ENCODE measurements around the gene PPP1CA. TPM values are rescaled to one million over a fixed set of nuclear protein-coding genes. Genes with fewer than 3 reads are reported as not detected.

PPP1CA gene
- total RNA-seq, 1 experiment from 2014 or later, result 384 TPM

DNA sequence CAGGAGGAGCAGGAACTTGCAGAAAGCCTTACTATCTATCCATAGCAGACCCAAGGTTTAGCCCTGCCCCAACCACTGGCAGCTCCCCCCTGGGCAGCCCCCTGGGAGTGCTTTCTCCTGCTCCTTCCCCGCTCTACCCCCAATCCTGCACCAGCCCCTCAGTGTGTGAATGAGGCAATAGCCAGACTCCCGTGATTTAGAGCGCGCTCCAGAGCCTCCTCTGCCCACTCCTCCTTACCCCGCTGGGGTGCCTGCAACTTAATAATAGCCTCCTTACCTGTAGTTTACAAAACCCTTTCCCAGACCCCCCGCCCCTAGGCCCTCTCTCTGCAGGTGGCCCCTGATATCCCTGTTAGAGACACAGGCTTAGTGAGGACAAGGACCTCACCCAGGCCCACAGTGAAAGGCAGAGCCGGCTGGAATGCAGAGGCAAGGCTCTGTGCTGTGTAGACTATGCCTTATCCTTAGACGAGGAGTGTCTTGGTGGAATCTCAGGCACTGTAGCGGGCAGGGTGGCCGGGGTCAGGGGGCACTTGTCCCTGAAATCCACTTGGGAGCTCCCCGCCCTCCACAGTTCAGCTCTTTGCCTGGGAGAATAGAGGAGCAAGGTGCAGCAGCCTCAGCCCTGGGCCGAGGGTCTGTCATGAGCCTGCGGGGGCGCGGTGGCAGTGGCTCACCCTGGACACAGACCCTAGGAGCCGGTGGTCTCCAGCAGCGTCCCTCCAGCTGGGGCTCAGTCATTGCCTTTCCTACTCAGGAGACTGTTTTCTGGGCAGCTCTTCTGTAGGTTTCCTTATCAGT is 9.5 kb upstream of the PPP1CA start:
- Mint-ChIP-seq H3K4me1 (ENCODE audit: low read depth, unreplicated experiment) (peaks cover 15% of the 10 kb centered on the region), H3K27ac (ENCODE audit: unreplicated experiment) (no peak overlapping the region), H3K4me3 (ENCODE audit: unreplicated experiment) (no peak overlapping the region), H3K27me3 (ENCODE audit: insufficient read depth, unreplicated experiment) (no peaks in the 10 kb centered on the region), H3K9me3 (ENCODE audit: unreplicated experiment) (no peaks in the 10 kb centered on the region), H3K36me3 (ENCODE audit: insufficient read depth, unreplicated experiment) (peaks cover 9% of the 10 kb centered on the region)
- H3K27me3 ChIP-seq (replicated peaks; ENCODE audit: control insufficient read depth, insufficient read depth, low read length), result no peaks in the 10 kb centered on the region
- BruUV-seq (replicated peaks), result no TSS peak
- POLR2A ChIA-PET, result interaction anchor here (0.6 kb wide), 1 partner anchor 9 kb away, joined by 5 read pairs; no protein-coding TSS in a partner anchor
- H3K4me1 ChIP-seq, result peaks cover 4% of the 10 kb centered on the region; the same call in 1 of the 2 replicates
- no peaks in the 10 kb centered on the region for H3K9me3 ChIP-seq
- intact Hi-C loops (cut with micrococcal nuclease; ENCODE audit: unreplicated experiment), result no loop called here
- no peak overlapping the region for H3K4me3 ChIP-seq (ENCODE audit: low read depth, low read length)
- no peaks in the 10 kb centered on the region for H3K36me3 ChIP-seq (ENCODE audit: control insufficient read depth, insufficient read depth, low read length)
- CTCF ChIA-PET, result interaction anchor here (4.8 kb wide), 1 partner anchor 10 kb away, joined by 27 read pairs; the partner anchor contains the start of gene PPP1CA
- TF ChIP-seq, protein P1, sequence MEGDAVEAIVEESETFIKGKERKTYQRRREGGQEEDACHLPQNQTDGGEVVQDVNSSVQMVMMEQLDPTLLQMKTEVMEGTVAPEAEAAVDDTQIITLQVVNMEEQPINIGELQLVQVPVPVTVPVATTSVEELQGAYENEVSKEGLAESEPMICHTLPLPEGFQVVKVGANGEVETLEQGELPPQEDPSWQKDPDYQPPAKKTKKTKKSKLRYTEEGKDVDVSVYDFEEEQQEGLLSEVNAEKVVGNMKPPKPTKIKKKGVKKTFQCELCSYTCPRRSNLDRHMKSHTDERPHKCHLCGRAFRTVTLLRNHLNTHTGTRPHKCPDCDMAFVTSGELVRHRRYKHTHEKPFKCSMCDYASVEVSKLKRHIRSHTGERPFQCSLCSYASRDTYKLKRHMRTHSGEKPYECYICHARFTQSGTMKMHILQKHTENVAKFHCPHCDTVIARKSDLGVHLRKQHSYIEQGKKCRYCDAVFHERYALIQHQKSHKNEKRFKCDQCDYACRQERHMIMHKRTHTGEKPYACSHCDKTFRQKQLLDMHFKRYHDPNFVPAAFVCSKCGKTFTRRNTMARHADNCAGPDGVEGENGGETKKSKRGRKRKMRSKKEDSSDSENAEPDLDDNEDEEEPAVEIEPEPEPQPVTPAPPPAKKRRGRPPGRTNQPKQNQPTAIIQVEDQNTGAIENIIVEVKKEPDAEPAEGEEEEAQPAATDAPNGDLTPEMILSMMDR (IDR thresholded peaks at IDR 0.05; ENCODE audit: insufficient read depth in 1 of 2, low read depth in 1 of 2, low read length in 1 of 2, severe bottlenecking in 1 of 2, unreplicated experiment in 1 of 2), result no peak
- no peak for DNase-seq

DNA sequence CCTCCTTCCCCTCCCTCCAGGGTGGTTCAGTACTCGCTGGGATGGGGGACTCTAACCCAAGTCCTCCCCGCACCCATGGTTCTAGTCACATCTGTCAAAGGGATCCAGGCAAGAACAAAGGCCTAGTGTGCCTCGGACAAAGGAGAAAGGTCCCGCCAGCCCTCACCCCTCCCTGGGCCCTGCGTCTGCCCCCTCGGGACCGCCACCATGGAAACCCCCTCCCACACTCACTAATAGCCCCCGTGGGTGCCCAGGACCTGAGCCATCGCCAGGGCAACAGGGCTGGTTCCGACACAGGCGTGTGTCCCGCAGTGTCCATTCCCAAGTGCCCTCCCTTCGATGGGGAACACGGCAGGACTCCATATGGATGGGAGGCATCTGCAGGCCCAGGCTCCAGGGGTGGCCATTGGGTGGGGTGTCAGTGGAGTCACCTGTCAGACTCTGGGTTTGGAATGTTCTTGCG is 8.7 kb upstream of the PPP1CA start:
- POLR2A ChIA-PET, result no interaction called here
- BruUV-seq (replicated peaks), result no TSS peak
- H3K4me1 ChIP-seq, result peaks cover 4% of the 10 kb centered on the region; the same call in 1 of the 2 replicates
- no peaks in the 10 kb centered on the region for H3K27me3 ChIP-seq (replicated peaks; ENCODE audit: control insufficient read depth, insufficient read depth, low read length)
- DNase-seq, result no peak
- no peaks in the 10 kb centered on the region for H3K9me3 ChIP-seq
- intact Hi-C loops (cut with micrococcal nuclease; ENCODE audit: unreplicated experiment), result no loop called here
- H3K4me3 ChIP-seq (ENCODE audit: low read depth, low read length), result no peak overlapping the region
- Mint-ChIP-seq H3K27ac (ENCODE audit: unreplicated experiment) (no peak overlapping the region), H3K4me3 (ENCODE audit: unreplicated experiment) (no peak overlapping the region), H3K9me3 (ENCODE audit: unreplicated experiment) (no peaks in the 10 kb centered on the region), H3K36me3 (ENCODE audit: insufficient read depth, unreplicated experiment) (peaks cover 6% of the 10 kb centered on the region), H3K4me1 (ENCODE audit: low read depth, unreplicated experiment) (peaks cover 11% of the 10 kb centered on the region), H3K27me3 (ENCODE audit: insufficient read depth, unreplicated experiment) (no peaks in the 10 kb centered on the region)
- CTCF ChIA-PET, result no interaction called here
- TF ChIP-seq, protein P1 (IDR thresholded peaks at IDR 0.05; ENCODE audit: insufficient read depth in 1 of 2, low read depth in 1 of 2, low read length in 1 of 2, severe bottlenecking in 1 of 2, unreplicated experiment in 1 of 2), result no peak
- no peaks in the 10 kb centered on the region for H3K36me3 ChIP-seq (ENCODE audit: control insufficient read depth, insufficient read depth, low read length)

- no peaks in the 10 kb centered on the region for H3K9me3 Mint-ChIP-seq (ENCODE audit: unreplicated experiment)
- ChIA-PET CTCF (no interaction called here), POLR2A (no interaction called here)
- DNase-seq, result peak; percentile 63 to 71
- H3K4me1 Mint-ChIP-seq (ENCODE audit: low read depth, unreplicated experiment), result peaks cover 8% of the 10 kb centered on the region
- H3K4me3 Mint-ChIP-seq (ENCODE audit: unreplicated experiment), result no peak overlapping the region
- Histone ChIP-seq H3K4me1 (peaks cover 2% of the 10 kb centered on the region; the same call in 1 of the 2 replicates), H3K9me3 (no peaks in the 10 kb centered on the region), H3K36me3 (ENCODE audit: control insufficient read depth, insufficient read depth, low read length) (no peaks in the 10 kb centered on the region), H3K4me3 (ENCODE audit: low read depth, low read length) (no peak overlapping the region), H3K27me3 (replicated peaks; ENCODE audit: control insufficient read depth, insufficient read depth, low read length) (no peaks in the 10 kb centered on the region)
- no TSS peak for BruUV-seq (replicated peaks)
- intact Hi-C loops (cut with micrococcal nuclease; ENCODE audit: unreplicated experiment), result no loop called here
- TF ChIP-seq, protein P1 (IDR thresholded peaks at IDR 0.05; ENCODE audit: insufficient read depth in 1 of 2, low read depth in 1 of 2, low read length in 1 of 2, severe bottlenecking in 1 of 2, unreplicated experiment in 1 of 2), result no peak
- H3K27me3 Mint-ChIP-seq (ENCODE audit: insufficient read depth, unreplicated experiment), result no peaks in the 10 kb centered on the region
- peaks cover 6% of the 10 kb centered on the region for H3K36me3 Mint-ChIP-seq (ENCODE audit: insufficient read depth, unreplicated experiment)
- H3K27ac Mint-ChIP-seq (ENCODE audit: unreplicated experiment), result no peak overlapping the region
These were observed 8.2 kb upstream of the PPP1CA start for GRCh38 chr11:67409781-67410368.

Data from Caco-2 (cell line).